HCT116 (cell line): ENCODE results near the gene NGF. TPM values are rescaled to one million over a fixed set of nuclear protein-coding genes. Genes with fewer than 3 reads are reported as not detected.

Experiments
- ATAC-seq: fragments of 200-7000 bp; cut with Tn5 transposase; 2 replicates; pipeline ENCODE4 v1.9.1; 2020; ENCODE audit warnings: mild to moderate bottlenecking, moderate library complexity
- BruUV-seq: library from RNA; stranded (reverse); fragments of 400-500 nt; replicated peaks from 2 replicates; lab custom pipeline; 2021; lab: Mats Ljungman, UMichigan
- CTCF ChIA-PET: fragments of 300-600 bp; sonication (Branson Sonifier 250); formaldehyde crosslinking; loops from one replicate; lab custom pipeline; 2021; ENCODE audit warnings: antibody characterized with exemption; lab: Charles Lee
- POLR2A ChIA-PET: fragments of 300-600, 350-600 bp; sonication (Branson Sonifier 250); formaldehyde crosslinking; loops from one replicate; lab custom pipeline; 2021; ENCODE audit warnings: antibody characterized with exemption; lab: Charles Lee
- RAD21 ChIA-PET, 2 experiments: fragments of 300-600 bp; sonication (Branson Sonifier 250); formaldehyde crosslinking; loops; one replicate each; lab custom pipeline; 2023; ENCODE audit warnings: low total read pairs in 2 of 2; ENCODE audit not compliant: uncharacterized antibody in 2 of 2, unreplicated experiment in 2 of 2, low non-redundant PET in 1 of 2; lab: Charles Lee
- DNase-seq: peaks from one replicate; pipeline ENCODE4 v3.0.0-alpha.2; 2010; ENCODE audit warnings: low read depth, low spot score
- H2AFZ ChIP-seq: fragments of 200-600 bp; shearing (Covaris generic), sonication (generic); 2 replicates; pipeline ENCODE4 v1.6.1; 2017; ENCODE audit warnings: low read depth, mixed run types, mixed read lengths, antibody characterized with exemption, low read length; ENCODE audit not compliant: poor library complexity, severe bottlenecking
- H3K27ac ChIP-seq: 2 replicates; pipeline ENCODE4 v1.5.1; 2012; ENCODE audit warnings: low read depth, low read length
- H3K27me3 ChIP-seq: fragments of 200-600 bp; sonication (generic); 2 replicates; pipeline ENCODE4 v1.6.1; 2016; ENCODE audit warnings: mixed run types, low read length, mixed read lengths; ENCODE audit not compliant: insufficient read depth
- H3K36me3 ChIP-seq, 2 experiments: fragments of 200-500 bp in 1 of 2; fragments of 200-600 bp in 1 of 2; sonication (Bioruptor generic) in 1 of 2; sonication (generic) in 1 of 2; 2 replicates each; pipeline versions ENCODE4 v1.5.1 to v1.6.1; 2014 to 2016; ENCODE audit warnings: low read length in 2 of 2, inconsistent platforms in 1 of 2, mixed read lengths in 1 of 2, mixed run types in 1 of 2; ENCODE audit not compliant: insufficient read depth in 2 of 2, control insufficient read depth in 1 of 2
- H3K4me1 ChIP-seq, 2 experiments: fragments of 200-600 bp in 1 of 2; sonication (generic) in 1 of 2; 2 replicates each; pipeline versions ENCODE4 v1.5.1 to v1.6.1; 2012 to 2017; ENCODE audit warnings: low read length in 2 of 2, inconsistent platforms in 1 of 2, mild to moderate bottlenecking in 1 of 2, mixed read lengths in 1 of 2, mixed run types in 1 of 2, moderate library complexity in 1 of 2; ENCODE audit not compliant: insufficient read depth in 2 of 2, control insufficient read depth in 1 of 2
- H3K4me2 ChIP-seq: fragments of 200-600 bp; sonication (generic); 2 replicates; pipeline ENCODE4 v1.6.1; 2017; ENCODE audit warnings: mixed run types, low read length, mixed read lengths
- H3K4me3 ChIP-seq, 2 experiments: fragments of 200-600 bp in 1 of 2; sonication (generic) in 1 of 2; replicated peaks in 1 of 2; 2 replicates each; pipeline ENCODE4 v1.5.1; 2011 to 2016; ENCODE audit warnings: low read length in 2 of 2, control low read depth in 1 of 2, low read depth in 1 of 2, mild to moderate bottlenecking in 1 of 2, mixed read lengths in 1 of 2, mixed run types in 1 of 2
- H3K79me2 ChIP-seq: fragments of 200-600 bp; sonication (generic); 2 replicates; pipeline ENCODE4 v1.6.1; 2017; ENCODE audit warnings: mild to moderate bottlenecking, mixed run types, low read length, moderate library complexity, mixed read lengths; ENCODE audit not compliant: insufficient read depth
- H3K9ac ChIP-seq: fragments of 200-600 bp; sonication (generic); 2 replicates; pipeline ENCODE4 v1.6.1; 2016; ENCODE audit warnings: low read length, mixed read lengths
- H3K9me2 ChIP-seq: fragments of 200-600 bp; sonication (generic), shearing (Covaris generic); 2 replicates; pipeline ENCODE4 v1.6.1; 2017; ENCODE audit warnings: mixed run types, mild to moderate bottlenecking, moderate library complexity; ENCODE audit not compliant: insufficient read depth
- H3K9me3 ChIP-seq, 2 experiments: fragments of 200-500 bp in 1 of 2; fragments of 200-600 bp in 1 of 2; sonication (Bioruptor generic) in 1 of 2; sonication (generic) in 1 of 2; 2 replicates each; pipeline ENCODE4 v1.6.1; 2014 to 2017; ENCODE audit warnings: low read length in 2 of 2, mixed read lengths in 2 of 2, inconsistent platforms in 1 of 2, low read depth in 1 of 2, mild to moderate bottlenecking in 1 of 2, mixed run types in 1 of 2, moderate library complexity in 1 of 2; ENCODE audit not compliant: control insufficient read depth in 1 of 2, insufficient read depth in 1 of 2
- H4K20me1 ChIP-seq: fragments of 200-600 bp; sonication (generic), shearing (Covaris generic); 2 replicates; pipeline ENCODE4 v1.6.1; 2017; ENCODE audit warnings: mixed run types, mild to moderate bottlenecking, moderate library complexity; ENCODE audit not compliant: insufficient read depth
- CBX3 ChIP-seq: IDR thresholded peaks from 2 replicates; pipeline ENCODE4 v1.6.1; 2012; ENCODE audit warnings: low read depth
- CEBPB ChIP-seq: IDR thresholded peaks from 2 replicates; pipeline ENCODE4 v1.6.1; 2012; ENCODE audit warnings: low read depth
- POLR2AphosphoS5 ChIP-seq: IDR thresholded peaks from 2 replicates; pipeline ENCODE4 v1.6.1; 2011; ENCODE audit warnings: mild to moderate bottlenecking, low read depth, low read length, moderate library complexity
- SIN3A ChIP-seq: IDR thresholded peaks from 2 replicates; pipeline ENCODE4 v1.6.1; 2012; ENCODE audit warnings: low read depth
- intact Hi-C: fragments of 100-400 bp; cut with micrococcal nuclease; formaldehyde crosslinking; loops from 2 replicates; pipeline ENCODE4 v1.10.0; 2022
- total RNA-seq: library from RNA; stranded (reverse); gene quantifications from one replicate; pipeline ENCODE4 v1.2.1, GENCODE V29; 2021; ENCODE audit not compliant: unreplicated experiment
- TF ChIP-seq, protein P1 (sequence below): IDR thresholded peaks from 2 replicates; pipeline ENCODE4 v1.6.1; 2011; ENCODE audit warnings: mild to moderate bottlenecking, low read length, moderate library complexity; ENCODE audit not compliant: insufficient replicate concordance; ENCODE audit errors: extremely low read depth

NGF gene
- total RNA-seq, 1 experiment from 2014 or later = not detected

DNA sequence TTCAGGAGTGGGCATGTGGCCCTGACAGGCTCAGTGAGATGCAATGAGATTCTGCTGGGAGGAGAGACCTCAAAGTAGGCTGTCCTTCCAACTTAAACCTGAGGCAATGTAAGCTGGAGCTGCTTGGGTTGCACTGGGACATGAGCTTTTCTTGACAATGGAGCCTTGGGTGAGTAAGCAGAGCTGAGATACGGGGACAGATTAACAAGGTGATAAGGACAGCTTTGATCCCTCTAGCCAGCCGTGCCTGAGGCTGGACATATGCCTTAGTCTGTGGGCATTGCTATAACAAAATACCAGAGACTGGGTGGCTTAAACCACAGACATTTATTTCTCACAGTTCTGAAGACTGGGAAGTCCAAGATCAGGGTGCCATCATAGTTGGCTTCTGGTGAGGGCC lies 18.3 kb upstream of the NGF start:
- H3K9me2 ChIP-seq = no peaks in the 10 kb centered on the region
- no peak overlapping the region for H3K9ac ChIP-seq
- no peaks in the 10 kb centered on the region for H3K79me2 ChIP-seq
- H3K27ac ChIP-seq = no peak overlapping the region
- CTCF ChIA-PET = no interaction called here
- no peak overlapping the region for H3K4me2 ChIP-seq
- TF ChIP-seq SIN3A (no peak), CEBPB (no peak), POLR2AphosphoS5 (no peak), CBX3 (no peak)
- no peaks in the 10 kb centered on the region for H4K20me1 ChIP-seq
- ATAC-seq (no peak), DNase-seq (no peak)
- peaks cover 0 to 4% of the 10 kb centered on the region in 2 experiments; a peak in 1 of 4 replicates for H3K4me1 ChIP-seq
- H3K36me3 ChIP-seq = no peaks in the 10 kb centered on the region
- no peak overlapping the region for H2AFZ ChIP-seq
- intact Hi-C loops = no loop called here
- POLR2A ChIA-PET = no interaction called here
- H3K4me3 ChIP-seq = no peak overlapping the region
- no TSS peak for BruUV-seq
- RAD21 ChIA-PET = no interaction called here
- H3K9me3 ChIP-seq = no peaks in the 10 kb centered on the region; a peak in 1 of 4 replicates
- no peaks in the 10 kb centered on the region; the same call in 1 of the 2 replicates for H3K27me3 ChIP-seq

DNA sequence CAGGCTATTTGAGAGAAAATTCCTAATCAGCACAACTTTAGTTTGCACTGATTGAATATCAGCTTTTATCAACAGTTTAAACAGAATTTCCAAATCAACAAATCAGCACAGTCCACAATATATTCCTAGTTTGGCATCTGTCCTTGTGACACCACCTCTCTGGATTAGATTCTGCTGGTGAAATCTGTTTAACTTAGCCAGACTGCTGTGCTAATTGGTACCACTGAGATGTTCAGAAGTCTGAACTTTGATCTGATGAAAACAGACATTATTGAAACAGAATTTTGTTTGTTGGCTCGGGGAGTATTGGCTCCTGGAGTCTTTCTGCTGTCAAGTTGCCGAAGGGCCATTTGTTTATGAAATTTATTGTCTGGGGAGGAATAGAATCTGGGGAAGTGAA lies 17.0 kb upstream of the NGF start:
- H3K4me3 ChIP-seq = no peak overlapping the region
- CTCF ChIA-PET = no interaction called here
- POLR2A ChIA-PET = no interaction called here
- RAD21 ChIA-PET = no interaction called here
- no peaks in the 10 kb centered on the region for H3K36me3 ChIP-seq
- no peak overlapping the region for H2AFZ ChIP-seq
- ATAC-seq = no peak
- TF ChIP-seq, protein P1, sequence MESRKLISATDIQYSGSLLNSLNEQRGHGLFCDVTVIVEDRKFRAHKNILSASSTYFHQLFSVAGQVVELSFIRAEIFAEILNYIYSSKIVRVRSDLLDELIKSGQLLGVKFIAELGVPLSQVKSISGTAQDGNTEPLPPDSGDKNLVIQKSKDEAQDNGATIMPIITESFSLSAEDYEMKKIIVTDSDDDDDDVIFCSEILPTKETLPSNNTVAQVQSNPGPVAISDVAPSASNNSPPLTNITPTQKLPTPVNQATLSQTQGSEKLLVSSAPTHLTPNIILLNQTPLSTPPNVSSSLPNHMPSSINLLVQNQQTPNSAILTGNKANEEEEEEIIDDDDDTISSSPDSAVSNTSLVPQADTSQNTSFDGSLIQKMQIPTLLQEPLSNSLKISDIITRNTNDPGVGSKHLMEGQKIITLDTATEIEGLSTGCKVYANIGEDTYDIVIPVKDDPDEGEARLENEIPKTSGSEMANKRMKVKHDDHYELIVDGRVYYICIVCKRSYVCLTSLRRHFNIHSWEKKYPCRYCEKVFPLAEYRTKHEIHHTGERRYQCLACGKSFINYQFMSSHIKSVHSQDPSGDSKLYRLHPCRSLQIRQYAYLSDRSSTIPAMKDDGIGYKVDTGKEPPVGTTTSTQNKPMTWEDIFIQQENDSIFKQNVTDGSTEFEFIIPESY = no peak
- BruUV-seq = no TSS peak
- no peak overlapping the region for H3K27ac ChIP-seq
- H3K9me3 ChIP-seq = no peaks in the 10 kb centered on the region; a peak in 1 of 4 replicates
- H3K4me1 ChIP-seq = peaks cover 0 to 4% of the 10 kb centered on the region in 2 experiments; a peak in 1 of 4 replicates
- H4K20me1 ChIP-seq = no peaks in the 10 kb centered on the region
- DNase-seq = no peak
- intact Hi-C loops = no loop called here
- no peaks in the 10 kb centered on the region; the same call in 1 of the 2 replicates for H3K27me3 ChIP-seq
- no peaks in the 10 kb centered on the region for H3K9me2 ChIP-seq
- H3K79me2 ChIP-seq = no peaks in the 10 kb centered on the region
- no peak overlapping the region for H3K9ac ChIP-seq
- H3K4me2 ChIP-seq = no peak overlapping the region
